IPS-NIHi11 (cell line): ENCODE data around the gene BCAM.
"Not testable (repeated sequence)": the region's sequence is repeated elsewhere in the genome, so short reads cannot be mapped to it uniquely, and the experiment has no call there.

ENCODE experiments used
- DNase-seq: peaks from one replicate; pipeline ENCODE4 v3.0.0; 2012; ENCODE audit warnings: mixed read lengths, low spot score

The BCAM gene

GRCh38 chr19:44817725-44818465, 9.0 kb downstream of the BCAM start:
- no peak for DNase-seq

GRCh38 chr19:44818466-44819031, 9.6 kb downstream of the BCAM start:
- no peak for DNase-seq

- DNase-seq: no peak
These were observed 10.4 kb downstream of the BCAM start for GRCh38 chr19:44819246-44819832.

- DNase-seq: peak; percentile 35
These were observed 12.0 kb downstream of the BCAM start for GRCh38 chr19:44820648-44821609.

GRCh38 chr19:44822177-44822576, 13.3 kb downstream of the BCAM start:
- no peak for DNase-seq

GRCh38 chr19:44822670-44823372, 13.9 kb downstream of the BCAM start:
- DNase-seq: no peak

GRCh38 chr19:44823373-44823698, 14.4 kb downstream of the BCAM start:
- no peak for DNase-seq

- no peak for DNase-seq
These were observed 15.9 kb downstream of the BCAM start for GRCh38 chr19:44824761-44825160.

- not testable (repeated sequence) for DNase-seq
These were observed 24.0 kb downstream of the BCAM start for GRCh38 chr19:44832875-44833274.

- DNase-seq: not testable (repeated sequence)
These were observed 25.5 kb downstream of the BCAM start for GRCh38 chr19:44834399-44834798.

- DNase-seq: no peak
These were observed 30.4 kb downstream of the BCAM start for GRCh38 chr19:44839276-44839675.

GRCh38 chr19:44840811-44841210, 31.9 kb downstream of the BCAM start:
- DNase-seq: no peak

GRCh38 chr19:44841231-44841630, 32.3 kb downstream of the BCAM start:
- no peak for DNase-seq

- DNase-seq: no peak
These were observed 36.3 kb downstream of the BCAM start for GRCh38 chr19:44845286-44845611.

GRCh38 chr19:44845612-44846454, 36.9 kb downstream of the BCAM start, which contains the start of gene NECTIN2:
NECTIN2 (plus strand) TSS chr19:44846297; CDS start chr19:44846526, 229 bp downstream.
- peak; percentile 94 for DNase-seq

- peak; percentile 75 for DNase-seq
These were observed 37.7 kb downstream of the BCAM start for GRCh38 chr19:44846455-44847143.

- no peak for DNase-seq
These were observed 38.5 kb downstream of the BCAM start for GRCh38 chr19:44847144-44848035.

- no peak for DNase-seq
These were observed 39.3 kb downstream of the BCAM start for GRCh38 chr19:44848036-44848811.
